ENCODE data around the gene MTHFR. TPM values are rescaled to one million over a fixed set of nuclear protein-coding genes. Genes with fewer than 3 reads are reported as not detected.

The MTHFR gene
- total RNA-seq, 1 donor = 21.6 TPM

- no peak for DNase-seq (ENCODE audit: low read depth)
- H3K4me3 ChIP-seq (ENCODE audit: low read depth, low read length) = no peak overlapping the region
- no peak for TF ChIP-seq CTCF (IDR thresholded peaks at IDR 0.05; ENCODE audit: insufficient read depth, low read depth, low read length)
These were observed 31.0 kb downstream of the MTHFR start for GRCh38 chr1:11774753-11775152.

GRCh38 chr1:11772458-11772857 is 33.3 kb downstream of the MTHFR start:
- DNase-seq (ENCODE audit: low read depth) = no peak
- H3K4me3 ChIP-seq (ENCODE audit: low read depth, low read length) = no peak overlapping the region
- TF ChIP-seq CTCF (IDR thresholded peaks at IDR 0.05; ENCODE audit: insufficient read depth, low read depth, low read length) = no peak

GRCh38 chr1:11771481-11772043 is 34.2 kb downstream of the MTHFR start:
- TF ChIP-seq CTCF (IDR thresholded peaks at IDR 0.05; ENCODE audit: insufficient read depth, low read depth, low read length) = no peak
- no peak overlapping the region for H3K4me3 ChIP-seq (ENCODE audit: low read depth, low read length)
- no peak for DNase-seq (ENCODE audit: low read depth)

- TF ChIP-seq CTCF (IDR thresholded peaks at IDR 0.05; ENCODE audit: insufficient read depth, low read depth, low read length) = no peak
- H3K4me3 ChIP-seq (ENCODE audit: low read depth, low read length) = no peak overlapping the region
- DNase-seq (ENCODE audit: low read depth) = no peak
These were observed 35.8 kb downstream of the MTHFR start for GRCh38 chr1:11770011-11770410.

GRCh38 chr1:11769274-11769673 is 36.5 kb downstream of the MTHFR start:
- DNase-seq (ENCODE audit: low read depth) = no peak

GRCh38 chr1:11768821-11769220 is 36.9 kb downstream of the MTHFR start:
- H3K4me3 ChIP-seq (ENCODE audit: low read depth, low read length) = no peak overlapping the region
- no peak for TF ChIP-seq CTCF (IDR thresholded peaks at IDR 0.05; ENCODE audit: insufficient read depth, low read depth, low read length)
- no peak for DNase-seq (ENCODE audit: low read depth)

More at GRCh38 chr1:11769274-11769673, 36.5 kb downstream of the MTHFR start:
- TF ChIP-seq CTCF (IDR thresholded peaks at IDR 0.05; ENCODE audit: insufficient read depth, low read depth, low read length) = no peak
- no peak overlapping the region for H3K4me3 ChIP-seq (ENCODE audit: low read depth, low read length)

Measured in fibroblast of villous mesenchyme (primary cell).